Measurements from ENCODE around the gene IL1RAPL1.

Gene IL1RAPL1

GRCh38 chrX:29488919-29489318, 901.7 kb downstream of the IL1RAPL1 start:
- H3K36me3 ChIP-seq (ENCODE audit: control insufficient read depth, insufficient read depth, low read length), result no peaks in the 10 kb centered on the region
- no peaks in the 10 kb centered on the region for H3K27me3 ChIP-seq (ENCODE audit: control insufficient read depth, insufficient read depth, low read length)
- no peak overlapping the region for H3K9ac ChIP-seq (ENCODE audit: low read depth, low read length)
- no peak overlapping the region for H3K27ac ChIP-seq (ENCODE audit: low read depth, low read length)
- H3K4me3 ChIP-seq (ENCODE audit: low read depth, low read length), result no peak overlapping the region
- H3K9me3 ChIP-seq (ENCODE audit: control insufficient read depth, insufficient read depth, low read length), result no peaks in the 10 kb centered on the region
- no peaks in the 10 kb centered on the region for H3K4me1 ChIP-seq (ENCODE audit: control insufficient read depth, insufficient read depth, low read length)

DNA sequence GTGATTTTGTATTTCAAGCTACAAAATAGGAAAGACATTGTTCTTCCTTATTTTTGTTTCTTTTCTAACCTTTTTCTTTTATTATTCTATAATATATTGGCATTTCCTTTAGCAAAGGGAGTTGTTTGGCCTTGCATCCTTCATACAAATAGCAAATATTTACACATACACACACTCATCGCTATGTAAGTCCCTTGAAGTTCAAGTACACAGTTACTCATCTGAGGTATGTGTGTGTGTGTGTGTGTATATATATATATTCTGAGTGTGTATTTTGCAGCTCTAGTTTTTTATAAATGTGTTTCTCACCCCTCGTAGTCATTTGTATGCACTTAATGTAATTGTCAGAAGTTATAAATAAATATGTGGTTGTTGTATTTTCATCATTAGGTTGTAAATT, 903.4 kb downstream of the IL1RAPL1 start:
- Histone ChIP-seq H3K9ac (ENCODE audit: low read depth, low read length) (no peak overlapping the region), H3K27me3 (ENCODE audit: control insufficient read depth, insufficient read depth, low read length) (no peaks in the 10 kb centered on the region), H3K36me3 (ENCODE audit: control insufficient read depth, insufficient read depth, low read length) (no peaks in the 10 kb centered on the region), H3K4me3 (ENCODE audit: low read depth, low read length) (no peak overlapping the region), H3K9me3 (ENCODE audit: control insufficient read depth, insufficient read depth, low read length) (no peaks in the 10 kb centered on the region), H3K4me1 (ENCODE audit: control insufficient read depth, insufficient read depth, low read length) (no peaks in the 10 kb centered on the region), H3K27ac (ENCODE audit: low read depth, low read length) (no peak overlapping the region)

DNA sequence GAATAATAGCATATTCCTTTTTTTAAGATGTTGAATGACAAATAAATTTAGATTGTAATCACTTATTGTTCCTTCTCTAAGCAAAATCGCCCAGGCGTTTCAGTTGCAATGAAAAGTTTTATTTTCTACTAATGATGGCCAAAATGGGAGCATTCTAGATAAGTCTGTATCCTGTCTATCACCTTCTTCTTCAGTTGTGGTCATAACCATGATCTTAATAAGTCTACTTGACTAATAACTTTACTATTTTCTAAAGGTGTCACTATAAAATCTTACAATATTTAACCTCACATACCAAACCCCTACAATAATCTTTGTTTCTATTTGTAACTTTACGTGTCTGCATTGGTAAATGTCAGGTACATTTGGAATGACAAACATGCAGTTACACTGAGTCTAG, 904.4 kb downstream of the IL1RAPL1 start:
- H3K27me3 ChIP-seq (ENCODE audit: control insufficient read depth, insufficient read depth, low read length), result no peaks in the 10 kb centered on the region
- H3K36me3 ChIP-seq (ENCODE audit: control insufficient read depth, insufficient read depth, low read length), result no peaks in the 10 kb centered on the region
- no peak overlapping the region for H3K4me3 ChIP-seq (ENCODE audit: low read depth, low read length)
- no peaks in the 10 kb centered on the region for H3K9me3 ChIP-seq (ENCODE audit: control insufficient read depth, insufficient read depth, low read length)
- H3K27ac ChIP-seq (ENCODE audit: low read depth, low read length), result no peak overlapping the region
- H3K9ac ChIP-seq (ENCODE audit: low read depth, low read length), result no peak overlapping the region
- no peaks in the 10 kb centered on the region for H3K4me1 ChIP-seq (ENCODE audit: control insufficient read depth, insufficient read depth, low read length)

- Histone ChIP-seq H3K4me1 (ENCODE audit: control insufficient read depth, insufficient read depth, low read length) (0 out of 2 replicates have a peak, but pooled peaks cover 3% of the 10 kb centered on the region), H3K27ac (ENCODE audit: low read depth, low read length) (no peak overlapping the region), H3K27me3 (ENCODE audit: control insufficient read depth, insufficient read depth, low read length) (no peaks in the 10 kb centered on the region), H3K9ac (ENCODE audit: low read depth, low read length) (no peak overlapping the region), H3K36me3 (ENCODE audit: control insufficient read depth, insufficient read depth, low read length) (no peaks in the 10 kb centered on the region), H3K9me3 (ENCODE audit: control insufficient read depth, insufficient read depth, low read length) (no peaks in the 10 kb centered on the region), H3K4me3 (ENCODE audit: low read depth, low read length) (no peak overlapping the region)
These were observed 909.5 kb downstream of the IL1RAPL1 start for GRCh38 chrX:29496636-29497180.

DNA sequence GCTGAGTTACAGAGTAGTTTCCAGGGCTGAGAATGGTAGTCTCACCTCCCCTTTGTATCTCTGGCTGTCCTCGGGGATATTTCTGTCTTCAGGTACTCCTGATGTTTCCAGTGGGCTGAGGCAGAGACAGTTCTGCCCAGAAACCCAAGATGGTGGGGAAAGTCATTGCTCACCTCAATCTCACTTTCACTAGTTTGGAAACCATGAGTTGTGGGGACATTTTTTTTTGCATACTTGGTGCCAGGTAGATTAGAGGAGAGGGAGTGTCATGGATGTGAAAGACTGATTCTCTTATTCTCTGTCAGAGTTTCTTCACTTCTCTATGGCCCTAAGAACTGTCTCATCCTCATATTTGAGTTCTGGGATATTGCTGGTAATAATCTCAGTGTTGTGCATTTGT, 919.5 kb downstream of the IL1RAPL1 start:
- Histone ChIP-seq H3K9ac (ENCODE audit: low read depth, low read length) (no peak overlapping the region), H3K4me3 (ENCODE audit: low read depth, low read length) (no peak overlapping the region), H3K36me3 (ENCODE audit: control insufficient read depth, insufficient read depth, low read length) (no peaks in the 10 kb centered on the region), H3K9me3 (ENCODE audit: control insufficient read depth, insufficient read depth, low read length) (no peaks in the 10 kb centered on the region), H3K4me1 (ENCODE audit: control insufficient read depth, insufficient read depth, low read length) (no peaks in the 10 kb centered on the region), H3K27me3 (ENCODE audit: control insufficient read depth, insufficient read depth, low read length) (no peaks in the 10 kb centered on the region), H3K27ac (ENCODE audit: low read depth, low read length) (no peak overlapping the region)

DNA sequence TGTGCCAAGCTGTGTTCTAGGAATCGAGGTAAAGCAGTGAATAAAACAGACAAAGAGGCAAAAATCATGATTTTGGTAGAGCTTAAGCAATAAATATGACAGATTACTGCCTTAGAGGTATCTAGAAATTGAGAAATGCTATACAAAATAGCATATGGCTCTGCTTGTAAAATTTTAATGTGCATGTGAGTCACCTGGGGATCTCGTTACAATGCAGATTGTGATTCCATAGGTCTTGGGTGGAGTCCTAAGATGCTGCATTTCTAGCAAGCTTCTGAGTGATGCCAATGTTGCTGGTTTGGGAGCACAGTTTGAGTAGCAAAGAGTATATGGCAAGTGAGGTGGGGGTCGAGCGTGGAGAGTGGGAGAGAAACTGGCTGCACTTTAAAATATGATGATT, 930.9 kb downstream of the IL1RAPL1 start:
- no peak overlapping the region for H3K4me3 ChIP-seq (ENCODE audit: low read depth, low read length)
- no peak overlapping the region for H3K9ac ChIP-seq (ENCODE audit: low read depth, low read length)
- H3K27ac ChIP-seq (ENCODE audit: low read depth, low read length), result no peak overlapping the region
- no peaks in the 10 kb centered on the region for H3K36me3 ChIP-seq (ENCODE audit: control insufficient read depth, insufficient read depth, low read length)
- no peaks in the 10 kb centered on the region for H3K27me3 ChIP-seq (ENCODE audit: control insufficient read depth, insufficient read depth, low read length)
- no peaks in the 10 kb centered on the region for H3K9me3 ChIP-seq (ENCODE audit: control insufficient read depth, insufficient read depth, low read length)
- no peaks in the 10 kb centered on the region for H3K4me1 ChIP-seq (ENCODE audit: control insufficient read depth, insufficient read depth, low read length)

- H3K27ac ChIP-seq (ENCODE audit: low read depth, low read length), result no peak overlapping the region
- no peak overlapping the region for H3K9ac ChIP-seq (ENCODE audit: low read depth, low read length)
- no peaks in the 10 kb centered on the region for H3K27me3 ChIP-seq (ENCODE audit: control insufficient read depth, insufficient read depth, low read length)
- no peak overlapping the region for H3K4me3 ChIP-seq (ENCODE audit: low read depth, low read length)
- no peaks in the 10 kb centered on the region for H3K9me3 ChIP-seq (ENCODE audit: control insufficient read depth, insufficient read depth, low read length)
- H3K36me3 ChIP-seq (ENCODE audit: control insufficient read depth, insufficient read depth, low read length), result no peaks in the 10 kb centered on the region
- H3K4me1 ChIP-seq (ENCODE audit: control insufficient read depth, insufficient read depth, low read length), result no peaks in the 10 kb centered on the region
These were observed 941.0 kb downstream of the IL1RAPL1 start for GRCh38 chrX:29528281-29528680.

GRCh38 chrX:29530501-29530900, 943.3 kb downstream of the IL1RAPL1 start:
- no peak overlapping the region for H3K27ac ChIP-seq (ENCODE audit: low read depth, low read length)

DNA sequence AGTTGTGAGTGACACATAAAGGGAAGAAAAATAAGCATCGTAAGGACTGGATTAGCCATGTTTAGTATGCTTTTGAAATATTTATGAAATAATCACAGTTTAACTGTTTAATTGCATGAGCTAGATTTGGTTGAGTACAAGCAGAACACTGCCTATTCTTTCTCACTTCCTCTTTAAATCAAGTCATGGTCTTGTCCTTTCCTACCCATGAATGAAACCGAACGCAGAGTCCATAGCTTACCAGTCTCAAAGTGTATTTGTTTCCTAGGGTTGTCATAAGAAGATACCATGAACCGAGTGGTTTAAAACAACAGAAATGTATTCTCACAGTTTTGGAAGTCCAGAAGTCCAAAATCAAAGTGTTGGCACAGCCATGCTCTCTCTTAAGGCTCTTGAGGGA, 944.1 kb downstream of the IL1RAPL1 start:
- H3K4me3 ChIP-seq (ENCODE audit: low read depth, low read length), result no peak overlapping the region
- no peak overlapping the region for H3K9ac ChIP-seq (ENCODE audit: low read depth, low read length)
- H3K4me1 ChIP-seq (ENCODE audit: control insufficient read depth, insufficient read depth, low read length), result no peaks in the 10 kb centered on the region
- no peaks in the 10 kb centered on the region for H3K9me3 ChIP-seq (ENCODE audit: control insufficient read depth, insufficient read depth, low read length)
- H3K36me3 ChIP-seq (ENCODE audit: control insufficient read depth, insufficient read depth, low read length), result no peaks in the 10 kb centered on the region
- no peaks in the 10 kb centered on the region for H3K27me3 ChIP-seq (ENCODE audit: control insufficient read depth, insufficient read depth, low read length)
- no peak overlapping the region for H3K27ac ChIP-seq (ENCODE audit: low read depth, low read length)

More at GRCh38 chrX:29530501-29530900, 943.3 kb downstream of the IL1RAPL1 start:
- H3K9me3 ChIP-seq (ENCODE audit: control insufficient read depth, insufficient read depth, low read length), result no peaks in the 10 kb centered on the region
- H3K36me3 ChIP-seq (ENCODE audit: control insufficient read depth, insufficient read depth, low read length), result no peaks in the 10 kb centered on the region
- H3K9ac ChIP-seq (ENCODE audit: low read depth, low read length), result no peak overlapping the region
- no peak overlapping the region for H3K4me3 ChIP-seq (ENCODE audit: low read depth, low read length)
- H3K4me1 ChIP-seq (ENCODE audit: control insufficient read depth, insufficient read depth, low read length), result no peaks in the 10 kb centered on the region
- H3K27me3 ChIP-seq (ENCODE audit: control insufficient read depth, insufficient read depth, low read length), result no peaks in the 10 kb centered on the region

DNA sequence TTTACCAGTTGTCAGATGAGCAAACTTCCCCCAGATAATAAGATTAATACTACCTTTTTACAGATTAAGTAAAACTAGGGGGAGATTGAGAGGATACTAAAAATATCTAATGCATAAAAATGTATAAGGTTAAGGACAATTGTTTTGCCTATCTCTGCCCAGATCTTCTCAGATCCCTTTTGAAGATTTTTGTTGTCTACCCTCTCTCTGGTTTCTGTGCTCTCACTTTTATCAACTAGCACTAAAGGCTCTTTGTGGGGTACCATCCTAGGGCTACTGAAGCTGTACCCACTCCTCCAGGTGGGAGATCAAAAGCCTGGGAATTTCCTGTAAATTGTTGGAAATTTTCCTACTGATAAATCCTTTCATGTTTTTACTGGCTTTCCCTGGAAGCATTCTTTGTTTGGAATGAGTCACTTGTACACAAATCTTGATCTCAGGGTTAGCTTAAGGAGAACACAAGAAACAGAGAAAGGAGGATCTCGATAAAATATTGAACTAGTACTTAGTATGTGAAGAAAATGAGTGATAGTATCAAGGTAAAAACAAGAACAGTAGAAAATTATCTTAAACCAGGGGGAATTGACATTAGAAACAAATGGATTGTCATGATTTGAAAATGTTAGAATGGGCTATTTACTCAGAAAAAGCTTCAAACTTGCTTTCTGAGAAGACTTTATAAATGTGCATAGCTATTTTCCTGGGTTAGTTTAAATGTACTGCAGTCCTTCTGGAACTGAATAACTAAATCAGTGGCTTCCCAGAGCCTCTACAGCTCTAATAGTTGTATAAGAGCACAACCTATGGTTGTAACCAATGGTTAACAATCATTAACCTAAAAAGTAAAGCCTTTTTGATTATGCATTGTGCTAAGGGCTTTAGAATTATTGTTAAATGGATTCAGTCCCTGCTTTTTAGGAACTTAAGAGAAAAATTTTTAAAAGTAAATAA, 948.2 kb downstream of the IL1RAPL1 start:
- no peaks in the 10 kb centered on the region for H3K4me1 ChIP-seq (ENCODE audit: control insufficient read depth, insufficient read depth, low read length)
- no peaks in the 10 kb centered on the region for H3K27me3 ChIP-seq (ENCODE audit: control insufficient read depth, insufficient read depth, low read length)
- no peak overlapping the region for H3K4me3 ChIP-seq (ENCODE audit: low read depth, low read length)
- H3K9me3 ChIP-seq (ENCODE audit: control insufficient read depth, insufficient read depth, low read length), result no peaks in the 10 kb centered on the region
- no peaks in the 10 kb centered on the region for H3K36me3 ChIP-seq (ENCODE audit: control insufficient read depth, insufficient read depth, low read length)
- H3K27ac ChIP-seq (ENCODE audit: low read depth, low read length), result no peak overlapping the region
- no peak overlapping the region for H3K9ac ChIP-seq (ENCODE audit: low read depth, low read length)

- Histone ChIP-seq H3K27me3 (ENCODE audit: control insufficient read depth, insufficient read depth, low read length) (no peaks in the 10 kb centered on the region), H3K36me3 (ENCODE audit: control insufficient read depth, insufficient read depth, low read length) (no peaks in the 10 kb centered on the region), H3K9me3 (ENCODE audit: control insufficient read depth, insufficient read depth, low read length) (no peaks in the 10 kb centered on the region), H3K4me1 (ENCODE audit: control insufficient read depth, insufficient read depth, low read length) (peaks cover 8% of the 10 kb centered on the region; the same call in 1 of the 2 replicates), H3K27ac (ENCODE audit: low read depth, low read length) (no peak overlapping the region), H3K9ac (ENCODE audit: low read depth, low read length) (no peak overlapping the region), H3K4me3 (ENCODE audit: low read depth, low read length) (no peak overlapping the region)
These were observed 953.8 kb downstream of the IL1RAPL1 start for GRCh38 chrX:29541038-29541437.
